ENCODE measurements around the gene PCMT1.
A peak's percentile ranks its signal among the peaks of the same experiment; 100 is the strongest.
"Not testable (repeated sequence)": the region's sequence is repeated elsewhere in the genome, so short reads cannot be mapped to it uniquely, and the experiment has no call there.

The PCMT1 gene

GRCh38 chr6:149820506-149820905, 71.0 kb downstream of the PCMT1 start:
- no peak for DNase-seq (ENCODE audit: low read depth)

DNA sequence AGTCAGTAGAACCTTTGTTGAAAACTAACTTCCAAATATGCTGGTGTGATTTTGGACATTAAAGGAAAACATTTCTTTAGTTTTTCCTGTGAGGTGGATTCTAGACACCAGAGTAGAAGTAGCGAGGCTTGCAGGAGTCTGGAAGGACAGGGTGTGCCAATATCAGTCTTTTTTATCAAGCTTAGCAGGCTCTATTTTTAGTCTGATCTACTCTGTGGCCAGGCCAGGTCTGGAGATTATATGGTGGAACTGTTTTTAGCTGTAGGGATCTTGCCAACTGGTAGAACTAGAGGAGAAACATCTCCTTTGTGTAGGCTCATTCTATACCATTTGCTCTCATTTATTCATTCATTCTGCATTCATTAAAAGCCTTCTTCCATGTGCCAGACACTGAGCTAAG, 72.0 kb downstream of the PCMT1 start:
- DNase-seq (ENCODE audit: low read depth): no peak

- DNase-seq (ENCODE audit: low read depth): no peak
Observed at GRCh38 chr6:149823013-149823412, 73.5 kb downstream of the PCMT1 start.

DNA sequence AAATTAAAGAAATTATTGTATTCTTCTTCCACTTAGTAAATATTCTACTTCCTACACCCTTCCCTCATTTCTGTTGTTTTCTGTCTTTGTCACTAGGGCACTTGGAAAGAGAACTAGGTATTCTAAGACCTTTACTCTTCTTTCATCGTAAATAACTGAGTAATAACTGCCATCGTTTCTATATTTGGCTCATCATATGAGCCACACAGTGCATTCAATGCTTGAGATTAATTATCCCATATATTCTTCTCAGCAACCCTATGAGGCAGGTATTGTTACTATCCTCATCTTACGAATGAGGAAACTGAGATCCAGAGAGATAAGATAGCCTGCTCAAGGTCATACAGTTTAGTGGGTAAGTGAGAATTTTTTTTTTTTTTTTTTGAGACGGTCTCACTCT, 75.8 kb downstream of the PCMT1 start:
- no peak for DNase-seq (ENCODE audit: low read depth)

DNA sequence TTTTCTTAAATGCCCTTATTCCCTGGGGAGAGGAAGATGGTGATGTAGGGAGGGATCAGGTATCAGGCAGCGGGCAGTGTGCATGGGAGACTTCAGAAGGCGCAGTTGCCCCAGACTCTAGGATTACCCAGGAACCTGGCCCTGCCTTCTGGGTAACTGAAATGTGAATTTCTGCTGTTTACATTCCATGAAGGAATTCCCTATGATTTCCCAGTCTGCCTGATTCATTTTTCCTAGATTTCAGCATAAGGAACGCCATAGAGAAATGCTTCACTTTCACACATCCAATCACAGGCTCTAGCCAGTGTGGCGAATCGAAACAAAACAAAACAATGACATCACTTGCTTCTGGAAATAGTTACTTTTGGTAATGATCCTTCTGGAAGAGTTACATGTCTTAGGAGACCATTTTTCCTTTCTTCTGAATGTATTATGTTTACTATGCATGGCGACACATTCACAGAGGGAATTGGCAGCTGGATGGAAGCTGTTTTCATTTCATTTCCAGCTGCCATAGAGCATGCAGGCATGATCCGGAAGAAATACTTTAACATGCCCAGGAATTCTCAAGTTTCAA, 81.3 kb downstream of the PCMT1 start:
- peak; percentile 85 for DNase-seq (ENCODE audit: low read depth)

DNA sequence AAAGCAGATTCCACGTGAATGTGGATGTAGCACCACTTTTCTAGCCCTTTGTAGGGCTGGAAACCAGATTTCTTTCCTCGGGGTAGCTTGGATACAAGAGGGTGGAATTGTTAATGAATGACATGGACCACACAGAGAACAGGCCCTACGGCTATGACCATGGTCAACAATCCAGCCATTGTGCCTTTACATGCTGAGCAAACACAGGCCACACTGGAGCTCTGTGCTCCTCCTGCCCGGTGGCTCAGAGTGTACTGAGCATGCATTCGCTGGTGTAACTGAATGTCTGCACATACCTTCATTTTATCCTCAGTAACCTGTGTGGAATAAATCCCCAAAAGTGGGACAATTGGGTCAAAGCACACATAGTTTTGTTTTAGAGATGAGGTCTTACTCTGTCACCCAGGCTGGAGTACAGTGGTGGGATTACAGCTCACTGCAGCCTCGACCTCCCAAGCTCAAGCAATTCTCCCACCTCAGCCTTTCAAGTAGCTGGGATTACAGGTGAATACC, 81.8 kb downstream of the PCMT1 start:
- no peak for DNase-seq (ENCODE audit: low read depth)

DNA sequence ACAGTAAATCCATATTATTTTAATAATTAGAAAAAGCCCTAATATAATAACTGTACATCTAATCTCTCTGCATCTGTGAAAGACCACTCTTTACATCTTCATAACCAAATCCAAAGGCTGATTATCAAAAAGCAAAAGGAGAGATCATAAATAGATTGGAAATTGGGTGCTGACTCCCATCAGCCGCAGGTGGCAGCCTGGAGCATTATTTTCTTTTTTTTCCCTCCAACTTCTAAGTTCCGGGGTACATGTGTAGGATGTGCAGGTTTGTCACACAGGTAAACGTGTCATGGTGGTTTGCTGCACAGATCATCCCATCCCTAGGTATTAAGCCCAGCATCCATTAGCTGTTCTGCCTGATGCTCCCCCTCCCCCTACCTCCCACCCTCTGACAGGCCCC, 84.1 kb downstream of the PCMT1 start:
- no peak for DNase-seq (ENCODE audit: low read depth)

DNA sequence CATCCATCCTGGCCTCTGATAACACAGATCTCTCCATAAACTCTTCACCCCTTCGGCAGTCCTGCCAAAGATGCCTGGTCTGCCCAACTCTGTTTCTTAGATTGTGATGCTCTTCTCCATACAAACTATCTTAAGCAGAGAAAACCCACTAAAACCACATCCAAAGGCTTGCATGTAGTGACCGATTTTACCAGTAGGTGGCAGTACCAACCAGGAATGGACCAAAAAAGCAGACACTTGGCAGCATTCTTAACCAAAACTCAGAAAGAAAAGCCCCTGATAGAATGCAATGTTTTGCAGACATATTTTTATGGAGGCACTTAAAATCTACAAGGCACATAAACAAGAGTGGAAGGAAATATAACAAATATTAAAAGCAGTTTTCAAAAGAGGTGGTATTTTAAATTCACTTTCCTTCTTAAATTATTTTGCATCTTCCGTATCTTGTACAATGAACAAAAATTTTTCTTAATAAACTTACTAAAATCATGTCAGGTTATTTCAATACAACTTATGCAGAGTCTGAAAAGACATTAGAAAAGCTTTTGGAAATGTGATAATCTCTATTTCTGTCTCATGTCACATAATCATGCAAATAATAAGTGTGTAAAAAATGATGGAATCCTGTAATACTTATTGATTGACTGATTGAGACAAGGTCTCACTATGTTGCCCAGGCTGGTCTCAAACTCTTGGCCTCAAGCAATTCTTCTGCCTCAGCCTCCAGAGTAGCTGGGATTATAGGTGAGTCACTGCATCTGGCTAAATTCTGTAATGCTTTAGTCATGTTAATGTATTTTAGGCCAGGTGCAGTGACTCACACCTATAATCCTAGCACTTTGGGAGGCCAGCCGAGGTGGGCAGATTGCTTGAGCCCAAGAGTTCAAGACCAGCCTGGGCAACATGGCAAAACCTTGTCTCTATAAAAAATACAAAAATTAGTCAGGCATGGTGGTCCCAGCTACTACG, 85.3 kb downstream of the PCMT1 start:
- DNase-seq (ENCODE audit: low read depth): peak; percentile 42

DNA sequence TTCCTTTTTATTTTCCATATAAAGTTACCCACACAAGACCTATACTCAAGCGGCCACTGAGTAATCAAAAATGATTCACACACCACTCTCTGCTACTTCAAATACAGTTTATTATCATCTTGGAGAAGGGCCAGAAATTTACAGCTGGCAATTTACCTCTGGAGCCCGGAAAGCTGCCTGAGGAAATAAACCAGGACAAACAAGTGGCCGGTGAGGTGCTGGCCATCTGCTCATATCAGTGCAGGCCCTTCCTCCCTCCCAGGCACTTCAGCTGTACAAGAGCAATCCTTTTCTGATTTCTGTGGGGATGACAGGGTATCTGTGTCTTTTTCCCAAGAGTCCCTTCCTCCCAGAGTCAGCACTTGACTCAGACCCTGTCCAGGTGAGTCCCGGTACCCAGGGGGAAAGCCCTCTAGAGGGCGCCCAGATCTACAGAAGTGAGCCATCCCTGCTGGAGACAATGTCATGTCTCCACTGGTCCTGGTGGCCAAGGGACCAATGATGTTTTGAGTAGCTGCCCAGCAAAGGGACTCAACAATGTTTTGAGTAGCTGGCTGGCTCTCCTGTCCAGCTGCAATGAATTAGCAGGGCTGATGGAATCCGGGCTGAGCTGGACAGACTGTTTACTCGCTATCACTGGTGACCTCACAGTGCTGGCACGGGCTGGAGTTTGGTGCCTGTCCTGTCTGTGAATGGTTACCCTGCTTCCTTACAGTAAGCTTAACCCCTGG, 91.0 kb downstream of the PCMT1 start:
- peak; percentile 88 for DNase-seq (ENCODE audit: low read depth)

DNA sequence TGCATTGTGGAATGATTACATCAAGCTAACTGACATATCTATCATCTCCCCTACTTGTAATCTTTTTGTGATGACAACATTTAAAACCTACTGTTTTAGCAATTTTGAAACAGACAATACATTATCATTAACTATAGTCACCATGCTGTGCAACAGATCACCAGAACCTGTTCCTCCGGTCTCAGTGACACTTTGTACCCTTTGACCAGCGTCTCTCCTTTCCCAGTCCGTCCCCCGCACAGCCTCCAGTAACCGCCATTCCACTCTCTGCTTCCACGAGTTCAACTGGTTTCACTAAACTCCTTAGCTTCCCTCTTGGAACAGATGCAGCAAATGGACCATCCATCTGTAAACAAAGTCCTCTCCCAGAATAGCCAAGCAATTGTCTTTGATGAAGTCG, 92.8 kb downstream of the PCMT1 start:
- DNase-seq (ENCODE audit: low read depth): no peak

- no peak for DNase-seq (ENCODE audit: low read depth)
Observed at GRCh38 chr6:149843051-149843633, 93.6 kb downstream of the PCMT1 start.

GRCh38 chr6:149844036-149844435, 94.5 kb downstream of the PCMT1 start:
- peak; percentile 10 for DNase-seq (ENCODE audit: low read depth)

GRCh38 chr6:149844480-149844879, 94.9 kb downstream of the PCMT1 start:
- DNase-seq (ENCODE audit: low read depth): no peak

- DNase-seq (ENCODE audit: low read depth): no peak
Observed at GRCh38 chr6:149845549-149845948, 96.0 kb downstream of the PCMT1 start.

DNA sequence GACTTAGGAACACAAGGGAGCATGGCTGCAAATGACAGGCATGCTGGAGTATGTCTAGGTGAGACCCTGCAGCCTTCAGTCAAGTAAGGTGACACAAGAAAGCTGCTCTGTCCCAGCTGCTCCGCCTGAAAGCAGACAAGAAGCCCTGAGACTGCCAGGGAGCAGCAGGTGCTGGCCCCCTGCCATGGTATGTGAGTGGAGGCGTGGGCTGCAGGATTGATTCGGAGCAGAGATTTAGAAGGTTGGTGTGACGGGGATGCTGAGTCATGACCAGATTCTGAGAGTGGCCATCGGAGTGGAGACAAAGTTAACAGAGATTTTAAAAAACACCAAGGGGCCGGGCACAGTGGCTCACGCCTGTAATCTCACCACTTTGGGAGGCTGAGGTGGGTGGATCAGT, 96.8 kb downstream of the PCMT1 start:
- peak; percentile 37 for DNase-seq (ENCODE audit: low read depth)

GRCh38 chr6:149847939-149848267, 98.4 kb downstream of the PCMT1 start:
- no peak for DNase-seq (ENCODE audit: low read depth)

GRCh38 chr6:149848343-149848742, 98.8 kb downstream of the PCMT1 start:
- not testable (repeated sequence) for DNase-seq (ENCODE audit: low read depth)

- peak; percentile 43 for DNase-seq (ENCODE audit: low read depth)
Observed at GRCh38 chr6:149851461-149852110, 102.0 kb downstream of the PCMT1 start.

DNA sequence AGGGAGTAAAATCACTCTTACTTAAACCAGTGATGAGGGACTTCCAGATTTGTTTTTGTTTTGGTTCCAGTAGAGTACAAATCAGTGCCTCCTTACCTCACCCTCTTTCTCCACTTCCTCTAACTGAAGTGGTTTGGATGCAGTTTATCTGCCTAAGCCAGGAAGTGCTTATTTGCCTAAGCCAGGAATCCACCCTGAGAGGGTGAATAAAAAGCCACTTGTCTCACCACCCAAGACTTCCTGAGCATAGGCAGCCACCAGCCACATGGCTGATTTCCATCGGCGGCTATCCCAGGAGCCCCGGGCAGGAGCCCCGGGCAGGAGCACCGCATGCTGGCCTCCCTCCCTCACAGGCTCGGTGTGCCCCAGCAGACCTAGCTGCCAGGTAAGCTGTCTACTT, 102.6 kb downstream of the PCMT1 start:
- DNase-seq (ENCODE audit: low read depth): peak; percentile 9

- DNase-seq (ENCODE audit: low read depth): no peak
Observed at GRCh38 chr6:149852881-149853280, 103.3 kb downstream of the PCMT1 start.

DNA sequence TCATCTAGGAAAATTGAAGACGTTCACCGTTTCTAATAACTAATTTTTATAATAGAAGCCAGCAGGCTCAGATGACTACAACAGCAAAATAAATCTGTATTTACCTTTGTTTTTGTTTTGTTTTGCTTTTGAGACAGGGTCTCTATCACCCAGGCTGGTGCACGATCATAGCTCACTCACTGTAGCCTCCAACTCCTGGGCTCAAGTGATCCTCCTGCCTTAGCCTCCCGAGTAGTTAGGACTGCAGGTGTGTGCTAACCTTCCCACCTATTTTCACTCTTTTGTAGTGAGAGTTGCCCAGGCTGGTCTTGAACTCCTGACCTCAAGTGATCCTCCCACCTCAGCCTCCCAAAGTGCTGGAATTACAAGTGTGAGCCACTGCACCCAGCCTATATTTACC, 104.5 kb downstream of the PCMT1 start:
- not testable (repeated sequence) for DNase-seq (ENCODE audit: low read depth)

GRCh38 chr6:149854532-149854931, 105.0 kb downstream of the PCMT1 start:
- no peak for DNase-seq (ENCODE audit: low read depth)
